RWPE2 (cell line): ENCODE data around the gene MYL6B.

Source experiments
- ATAC-seq: fragments of 200-7000 bp; cut with Tn5 transposase; 3 replicates; pipeline ENCODE4 v1.9.1; 2021; ENCODE audit warnings: low read depth
- DNase-seq: peaks from one replicate; pipeline ENCODE4 v3.0.0-alpha.2; 2020; ENCODE audit warnings: low spot score
- H3K27ac ChIP-seq: fragments of 450-650 bp; 2 replicates; pipeline ENCODE4 v1.5.1; 2017; ENCODE audit warnings: mild to moderate bottlenecking; ENCODE audit not compliant: poor library complexity, severe bottlenecking
- H3K27me3 ChIP-seq: fragments of 250-450 bp; sonication (Bioruptor Pico); 2 replicates; pipeline ENCODE4 v1.5.1; 2021; ENCODE audit warnings: mild to moderate bottlenecking, moderate library complexity; ENCODE audit not compliant: insufficient read depth, poor library complexity, severe bottlenecking
- H3K36me3 ChIP-seq: fragments of 250-450 bp; sonication (Bioruptor Pico); 2 replicates; pipeline ENCODE4 v1.5.1; 2020; ENCODE audit warnings: low read depth, mild to moderate bottlenecking, moderate library complexity
- H3K4me1 ChIP-seq: fragments of 250-450 bp; sonication (Bioruptor Pico); 2 replicates; pipeline ENCODE4 v1.5.1; 2021; ENCODE audit warnings: mild to moderate bottlenecking, moderate library complexity; ENCODE audit not compliant: insufficient read depth, poor library complexity, severe bottlenecking
- H3K4me3 ChIP-seq: fragments of 250-450 bp; sonication (Bioruptor Pico); 2 replicates; pipeline ENCODE4 v1.5.1; 2021; ENCODE audit warnings: mild to moderate bottlenecking, moderate library complexity; ENCODE audit not compliant: severe bottlenecking
- H3K9me3 ChIP-seq: fragments of 250-450 bp; sonication (Bioruptor Pico); 2 replicates; pipeline ENCODE4 v1.5.1; 2021; ENCODE audit warnings: mild to moderate bottlenecking, moderate library complexity; ENCODE audit not compliant: severe bottlenecking
- TF ChIP-seq, protein P1 (sequence below): fragments of 450-650 bp; IDR thresholded peaks from one replicate; pipeline ENCODE4 v1.5.1; 2017; ENCODE audit warnings: mild to moderate bottlenecking, moderate library complexity; ENCODE audit not compliant: poor library complexity, severe bottlenecking

The MYL6B gene

DNA sequence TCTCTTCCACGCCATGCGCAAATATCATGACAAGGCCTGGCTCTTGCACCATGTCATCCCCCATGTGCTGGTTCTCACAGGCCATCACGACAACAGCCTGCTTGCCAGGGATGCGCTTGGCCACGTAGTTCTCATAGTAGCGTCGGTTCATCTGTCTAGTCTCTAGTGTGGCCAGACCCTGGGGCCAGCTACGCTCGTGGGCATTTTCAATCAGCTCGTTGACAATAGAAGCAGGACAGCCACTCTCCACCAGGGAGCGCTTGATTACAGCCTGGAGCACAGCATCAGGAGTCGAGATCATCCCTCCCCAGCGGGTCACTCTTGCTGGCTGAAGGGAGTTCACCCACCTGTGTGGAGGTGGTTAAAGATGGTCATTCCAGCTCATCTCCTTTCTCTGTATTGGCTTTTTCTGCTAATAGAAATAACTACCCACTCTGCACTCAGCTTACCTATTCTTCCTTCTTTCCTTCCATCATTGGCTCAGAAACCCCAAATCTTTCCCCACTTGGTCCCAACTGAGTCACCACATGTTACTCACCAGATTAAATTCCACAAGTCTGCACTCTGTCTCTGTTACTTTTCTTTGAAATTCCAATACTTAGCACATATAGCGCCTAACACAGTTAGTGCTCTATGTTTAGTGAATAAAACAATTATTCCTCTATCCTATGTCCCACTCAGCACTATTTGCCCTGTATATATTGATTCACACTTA lies 54.2 kb downstream of the MYL6B start:
- TF ChIP-seq, protein P1, sequence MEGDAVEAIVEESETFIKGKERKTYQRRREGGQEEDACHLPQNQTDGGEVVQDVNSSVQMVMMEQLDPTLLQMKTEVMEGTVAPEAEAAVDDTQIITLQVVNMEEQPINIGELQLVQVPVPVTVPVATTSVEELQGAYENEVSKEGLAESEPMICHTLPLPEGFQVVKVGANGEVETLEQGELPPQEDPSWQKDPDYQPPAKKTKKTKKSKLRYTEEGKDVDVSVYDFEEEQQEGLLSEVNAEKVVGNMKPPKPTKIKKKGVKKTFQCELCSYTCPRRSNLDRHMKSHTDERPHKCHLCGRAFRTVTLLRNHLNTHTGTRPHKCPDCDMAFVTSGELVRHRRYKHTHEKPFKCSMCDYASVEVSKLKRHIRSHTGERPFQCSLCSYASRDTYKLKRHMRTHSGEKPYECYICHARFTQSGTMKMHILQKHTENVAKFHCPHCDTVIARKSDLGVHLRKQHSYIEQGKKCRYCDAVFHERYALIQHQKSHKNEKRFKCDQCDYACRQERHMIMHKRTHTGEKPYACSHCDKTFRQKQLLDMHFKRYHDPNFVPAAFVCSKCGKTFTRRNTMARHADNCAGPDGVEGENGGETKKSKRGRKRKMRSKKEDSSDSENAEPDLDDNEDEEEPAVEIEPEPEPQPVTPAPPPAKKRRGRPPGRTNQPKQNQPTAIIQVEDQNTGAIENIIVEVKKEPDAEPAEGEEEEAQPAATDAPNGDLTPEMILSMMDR: peak; percentile 54
- DNase-seq: no peak
- peaks cover 64% of the 10 kb centered on the region for H3K36me3 ChIP-seq
- H3K27me3 ChIP-seq: no peaks in the 10 kb centered on the region
- H3K9me3 ChIP-seq: no peaks in the 10 kb centered on the region
- no peak overlapping the region for H3K4me3 ChIP-seq
- H3K4me1 ChIP-seq: no peaks in the 10 kb centered on the region
- ATAC-seq: peak; percentile 68
- no peak overlapping the region for H3K27ac ChIP-seq
